C4-2B (cell line): ENCODE measurements around the gene LARP6.

Experiments
- CTCF ChIP-seq: fragments of 450-650 bp; conservative IDR thresholded peaks from 2 replicates; pipeline ENCODE4 v1.5.1; 2017; ENCODE audit warnings: mild to moderate bottlenecking
- ZFX ChIP-seq: fragments of 450-650 bp; IDR thresholded peaks from 2 replicates; pipeline ENCODE4 v1.6.1; 2017

GRCh38 chr15:70880781-70881180, 26.8 kb upstream of the LARP6 start:
- TF ChIP-seq CTCF (no peak), ZFX (no peak)
